Spleen (tissue), 11 donors: ENCODE measurements around the gene PRICKLE3. TPM values are rescaled to one million over a fixed set of nuclear protein-coding genes. Genes with fewer than 3 reads are reported as not detected.
"Not testable (repeated sequence)": the region's sequence is repeated elsewhere in the genome, so short reads cannot be mapped to it uniquely, and the experiment has no call there.

Source experiments
- DNase-seq: peaks from one replicate; pipeline ENCODE4 v3.0.0-alpha.2; 2020
- H3K27ac ChIP-seq, 8 donors: fragments of 200-600 bp; sonication (generic) in 7 of 8; 1 replicate in 4 of 8; 2 replicates in 4 of 8; pipeline versions ENCODE4 v1.5.0 to v1.8.0; 2016 to 2021; ENCODE audit warnings: inconsistent platforms in 4 of 8, mild to moderate bottlenecking in 4 of 8, moderate library complexity in 1 of 8
- H3K27me3 ChIP-seq, 7 donors: fragments of 200-600 bp; sonication (generic) in 6 of 7; replicated peaks in 1 of 7; 1 replicate in 4 of 7; 2 replicates in 3 of 7; pipeline versions ENCODE4 v1.5.0 to v1.8.0; 2016 to 2021; ENCODE audit warnings: inconsistent platforms in 3 of 7, mild to moderate bottlenecking in 1 of 7
- H3K36me3 ChIP-seq, 6 donors: fragments of 200-600 bp; sonication (generic) in 5 of 6; 1 replicate in 4 of 6; 2 replicates in 2 of 6; pipeline versions ENCODE4 v1.5.0 to v1.8.0; 2016 to 2021; ENCODE audit warnings: inconsistent platforms in 2 of 6
- H3K4me1 ChIP-seq, 6 donors: fragments of 200-600 bp; sonication (generic) in 5 of 6; 1 replicate in 3 of 6; 2 replicates in 3 of 6; pipeline versions ENCODE4 v1.5.0 to v1.8.0; 2016 to 2021; ENCODE audit warnings: inconsistent platforms in 3 of 6
- H3K4me3 ChIP-seq, 8 donors: fragments of 200-600 bp; sonication (generic) in 7 of 8; 1 replicate in 4 of 8; 2 replicates in 4 of 8; pipeline versions ENCODE4 v1.5.0 to v1.8.0; 2016 to 2021; ENCODE audit warnings: inconsistent platforms in 4 of 8, mild to moderate bottlenecking in 4 of 8, moderate library complexity in 2 of 8
- H3K9me3 ChIP-seq, 8 donors: fragments of 200-600 bp; sonication (generic) in 7 of 8; 1 replicate in 4 of 8; 2 replicates in 4 of 8; pipeline versions ENCODE4 v1.5.0 to v1.8.0; 2016 to 2021; ENCODE audit warnings: inconsistent platforms in 4 of 8
- POLR2A ChIP-seq, 3 donors: fragments of 450-650 bp; IDR thresholded peaks; one replicate each; pipeline ENCODE4 v1.5.1; 2017; ENCODE audit warnings: antibody characterized with exemption in 3 of 3, mild to moderate bottlenecking in 1 of 3
- POLR2AphosphoS5 ChIP-seq, 3 donors: sonication (generic); formaldehyde crosslinking; IDR thresholded peaks; one replicate each; pipeline ENCODE4 v1.5.1; 2017; ENCODE audit warnings: antibody characterized with exemption in 3 of 3
- WGBS, 5 donors: extraction: QIAGEN DNeasy Blood & Tissue Kit in 3 of 5; methylation state at CpG; one replicate each; pipeline versions ENCODE4 v1.1.5 to v1.1.7; 2013 to 2018; 5-methylcytosine and 5-hydroxymethylcytosine counted together
- intact Hi-C: fragments of 100-400 bp; cut with DNase I; formaldehyde crosslinking; loops from one replicate; pipeline ENCODE4 v1.15.0; 2023; ENCODE audit warnings: low total_unique reads
- polyA plus RNA-seq, 3 donors: library from polyadenylated mRNA; stranded (reverse); fragments of 200-250 nt; gene quantifications; one replicate each; pipeline ENCODE4 v1.2.1, GENCODE V29; 2013
- small RNA-seq, 4 donors: library from RNA; depleted of rRNA; stranded (forward); fragments of <200 nt; gene quantifications; one replicate each; pipeline ENCODE3, GENCODE V24; 2016
- total RNA-seq, 7 donors: library from RNA; depleted of rRNA in 3 of 7; stranded (reverse); fragments of >200 nt in 3 of 7; fragmentation: NEBNext Ultra II Directional in 4 of 7; extraction: Animal tissue kit (Norgen Biotek cat#: 25700) in 4 of 7; gene quantifications; one replicate each; pipeline versions ENCODE4 v1.1.0 to v1.2.1, GENCODE V29; 2016 to 2021
- TF ChIP-seq, protein P1 (sequence below), 11 experiments: fragments of 200-600 bp in 7 of 11; fragments of 450-650 bp in 4 of 11; sonication (generic) in 4 of 11; IDR thresholded peaks in 8 of 11; conservative IDR thresholded peaks in 3 of 11; 1 replicate in 7 of 11; 2 replicates in 4 of 11; pipeline versions ENCODE4 v1.4.0 to v1.8.0; 2016 to 2021; ENCODE audit warnings: antibody characterized with exemption in 11 of 11, inconsistent platforms in 4 of 11, mild to moderate bottlenecking in 1 of 11
- donor health status: healthy with polysubstance abuse.
- donor health status: DM: no; HTN: no; CAD: no; lungs with moderate emphysema.
- donor health status: DM: no; HTN: no; CAD: no.
- donor health status: Bipolar disorder and iron deficiency.
- donor health status: healthy.
- donor health status: DM: no; HTN: no; CAD: no.
- donor health status: DM: yes; HTN: yes; CAD: no.

The PRICKLE3 gene
- total and polyA plus RNA-seq, 10 donors: 3.2 to 29.0 (median 13.5) TPM

DNA sequence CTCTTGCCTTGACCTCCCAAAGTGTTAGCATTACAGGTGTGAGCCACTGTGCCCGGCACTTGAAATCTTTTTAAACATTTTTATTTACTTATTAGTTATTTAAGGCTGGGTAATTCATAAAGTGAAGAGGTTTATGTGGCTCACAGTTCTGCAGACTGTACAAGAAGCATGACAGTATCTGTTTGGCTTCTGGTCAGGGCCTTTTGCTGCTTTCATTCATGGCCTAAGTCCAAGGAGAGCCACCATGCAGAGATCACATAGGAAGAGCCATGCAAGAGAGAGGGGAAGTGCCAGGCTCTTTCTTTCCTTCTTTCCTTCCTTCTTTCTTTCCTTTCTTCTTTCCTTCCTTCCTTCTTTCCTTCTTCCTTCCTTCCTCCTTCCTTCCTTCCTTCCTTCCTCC is 52.4 kb downstream of the PRICKLE3 start:
- H3K27me3 ChIP-seq: no peaks in the 10 kb centered on the region
- no peak overlapping the region for H3K4me3 ChIP-seq
- WGBS, 5 donors: 86 to 100% (median 95%) methylated on average over 1 of the region's 1 CpG
- H3K27ac ChIP-seq: no peak overlapping the region
- no peaks in the 10 kb centered on the region for H3K36me3 ChIP-seq
- TF ChIP-seq, protein P1, sequence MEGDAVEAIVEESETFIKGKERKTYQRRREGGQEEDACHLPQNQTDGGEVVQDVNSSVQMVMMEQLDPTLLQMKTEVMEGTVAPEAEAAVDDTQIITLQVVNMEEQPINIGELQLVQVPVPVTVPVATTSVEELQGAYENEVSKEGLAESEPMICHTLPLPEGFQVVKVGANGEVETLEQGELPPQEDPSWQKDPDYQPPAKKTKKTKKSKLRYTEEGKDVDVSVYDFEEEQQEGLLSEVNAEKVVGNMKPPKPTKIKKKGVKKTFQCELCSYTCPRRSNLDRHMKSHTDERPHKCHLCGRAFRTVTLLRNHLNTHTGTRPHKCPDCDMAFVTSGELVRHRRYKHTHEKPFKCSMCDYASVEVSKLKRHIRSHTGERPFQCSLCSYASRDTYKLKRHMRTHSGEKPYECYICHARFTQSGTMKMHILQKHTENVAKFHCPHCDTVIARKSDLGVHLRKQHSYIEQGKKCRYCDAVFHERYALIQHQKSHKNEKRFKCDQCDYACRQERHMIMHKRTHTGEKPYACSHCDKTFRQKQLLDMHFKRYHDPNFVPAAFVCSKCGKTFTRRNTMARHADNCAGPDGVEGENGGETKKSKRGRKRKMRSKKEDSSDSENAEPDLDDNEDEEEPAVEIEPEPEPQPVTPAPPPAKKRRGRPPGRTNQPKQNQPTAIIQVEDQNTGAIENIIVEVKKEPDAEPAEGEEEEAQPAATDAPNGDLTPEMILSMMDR (IDR thresholded peaks at IDR 0.05 in 8 of 11, conservative IDR thresholded peaks at IDR 0.05 in 3 of 11): no peak
- no peak for TF ChIP-seq POLR2A (IDR thresholded peaks at IDR 0.05)
- TF ChIP-seq POLR2AphosphoS5 (IDR thresholded peaks at IDR 0.05): no peak
- DNase-seq: no peak
- intact Hi-C loops: no loop called here
- no peaks in the 10 kb centered on the region for H3K4me1 ChIP-seq
- H3K9me3 ChIP-seq: peaks cover 0 to 15% (median 3%) of the 10 kb centered on the region in 8 donors

DNA sequence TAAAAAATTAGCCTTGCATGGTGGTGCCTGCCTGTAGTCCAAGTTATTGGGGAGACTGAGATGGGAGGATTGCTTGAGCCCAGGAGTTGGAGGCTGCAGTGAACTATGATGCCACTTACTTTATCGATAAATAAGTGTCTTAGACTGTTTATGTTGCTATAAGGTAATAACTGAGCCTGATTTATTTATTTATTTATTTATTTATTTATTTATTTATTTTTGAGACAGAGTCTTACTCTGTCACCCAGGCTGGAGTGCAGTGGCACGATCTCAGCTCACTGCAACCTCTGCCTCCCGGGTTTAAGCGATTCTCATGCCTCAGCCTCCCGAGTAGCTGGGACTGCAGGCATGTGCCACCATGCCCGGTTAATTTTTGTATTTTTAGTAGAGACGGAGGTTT is 53.9 kb downstream of the PRICKLE3 start:
- H3K4me3 ChIP-seq, H3K4me1 ChIP-seq, DNase-seq, intact Hi-C loops, H3K36me3 ChIP-seq, H3K27me3 ChIP-seq, H3K9me3 ChIP-seq, H3K27ac ChIP-seq: not testable (repeated sequence)
- WGBS, 5 donors: 88 to 98% (median 94%) methylated on average over 7 of the region's 7 CpGs

DNA sequence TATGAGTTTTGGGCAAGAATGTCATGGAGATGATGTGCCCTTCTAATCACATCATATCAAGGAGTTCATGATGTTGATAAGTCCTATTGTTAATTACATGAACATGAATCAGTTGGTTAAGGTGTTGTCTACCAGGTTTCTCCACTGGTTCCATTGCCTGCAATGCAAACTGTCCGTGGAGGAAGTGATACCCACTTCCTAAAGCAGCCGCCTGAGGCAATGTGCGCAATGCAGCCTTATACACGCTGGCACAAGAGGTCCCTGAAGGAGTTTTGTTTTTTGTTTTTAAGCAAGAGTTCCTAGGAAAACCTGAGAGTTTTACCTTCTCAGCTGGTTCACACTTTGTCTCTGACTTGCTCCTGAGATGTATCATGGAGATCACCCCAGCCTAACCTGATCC is 56.7 kb downstream of the PRICKLE3 start:
- Histone ChIP-seq H3K4me1 (no peaks in the 10 kb centered on the region), H3K27me3 (no peaks in the 10 kb centered on the region), H3K36me3 (no peaks in the 10 kb centered on the region), H3K9me3 (no peaks in the 10 kb centered on the region), H3K27ac (no peak overlapping the region), H3K4me3 (no peak overlapping the region)
- no peak for DNase-seq
- intact Hi-C loops: no loop called here
- TF ChIP-seq, protein P1 (IDR thresholded peaks at IDR 0.05 in 8 of 11, conservative IDR thresholded peaks at IDR 0.05 in 3 of 11): no peak
- TF ChIP-seq POLR2A (IDR thresholded peaks at IDR 0.05) (no peak), POLR2AphosphoS5 (IDR thresholded peaks at IDR 0.05) (no peak)
- 15 to 57% (median 30%) methylated on average over 4 of the region's 4 CpGs for WGBS, 5 donors

DNA sequence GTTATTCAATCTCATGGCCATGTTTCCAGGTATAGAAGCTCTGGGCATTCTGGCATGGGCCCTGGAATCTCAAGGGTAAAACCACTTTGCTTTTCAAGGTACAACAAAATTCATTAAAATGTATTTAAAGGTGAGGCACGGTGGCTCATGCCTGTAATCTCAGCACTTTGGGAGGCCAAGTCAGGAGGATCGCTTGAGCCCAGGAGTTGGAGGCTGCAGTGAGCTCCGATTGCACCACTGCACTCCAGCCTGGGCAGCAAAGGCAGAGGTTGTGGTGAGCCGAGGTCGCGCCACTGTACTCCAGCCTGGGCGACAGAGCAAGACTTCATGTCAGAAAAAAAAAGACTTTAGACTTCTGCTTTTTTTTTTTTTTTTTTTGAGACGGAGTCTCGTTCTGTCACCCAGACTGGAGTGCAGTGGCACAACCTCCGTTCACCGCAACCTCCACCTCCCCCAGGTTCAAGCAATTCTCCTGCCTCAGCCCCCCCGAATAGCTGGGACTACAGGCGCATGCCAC is 58.4 kb downstream of the PRICKLE3 start:
- intact Hi-C loops, H3K9me3 ChIP-seq, H3K27me3 ChIP-seq, DNase-seq, H3K27ac ChIP-seq, H3K4me3 ChIP-seq, H3K4me1 ChIP-seq, H3K36me3 ChIP-seq: not testable (repeated sequence)
- WGBS, 5 donors: 35 to 75% (median 55%) methylated on average over 11 to 13 of the region's 13 CpGs

Small RNA genes within 50 kb of the gene (small RNA-seq; reads per million reads assigned to genes)
- gene RN7SL262P: 0 to 0.15 (median 0) reads per million in 4 donors

Other genes starting within 250 kb of the PRICKLE3 start
- 10 to 100 TPM; 47.2 to 65.8 (median 58.5) TPM for gene OTUD5, start 228.8 kb downstream of the PRICKLE3 start, total RNA-seq
- gene OTUD5, start 228.8 kb downstream of the PRICKLE3 start, polyA plus RNA-seq: 10 to 100 TPM; 29.6 to 53.2 (median 46.6) TPM
- 1 to 10 TPM; 1.5 to 3.7 (median 2.2) TPM for gene KCND1, start 214.5 kb downstream of the PRICKLE3 start, total RNA-seq
- 1 to 10 TPM; 1.5 to 2.3 (median 2.0) TPM for gene KCND1, start 214.5 kb downstream of the PRICKLE3 start, polyA plus RNA-seq
- gene GRIPAP1, start 184.1 kb downstream of the PRICKLE3 start, total RNA-seq: 10 to 100 TPM; 48.0 to 93.6 (median 72.6) TPM
- 10 to 100 TPM; 20.0 to 42.2 (median 34.8) TPM for gene GRIPAP1, start 184.1 kb downstream of the PRICKLE3 start, polyA plus RNA-seq
- gene TFE3, start 143.0 kb downstream of the PRICKLE3 start, total RNA-seq: 10 to 100 TPM; 47.1 to 79.1 (median 64.9) TPM
- 10 to 100 TPM; 16.0 to 35.8 (median 18.7) TPM for gene TFE3, start 143.0 kb downstream of the PRICKLE3 start, polyA plus RNA-seq
- gene CCDC120, start 127.4 kb downstream of the PRICKLE3 start, total RNA-seq: 1 to 10 TPM; 4.8 to 8.6 (median 7.1) TPM
- 1 to 10 TPM; 1.1 to 2.5 (median 1.4) TPM for gene CCDC120, start 127.4 kb downstream of the PRICKLE3 start, polyA plus RNA-seq
- 10 to 100 TPM; 15.4 to 23.7 (median 18.9) TPM for gene PRAF2, start 112.4 kb downstream of the PRICKLE3 start, total RNA-seq
- 10 to 100 TPM; 15.9 to 17.9 (median 16.0) TPM for gene PRAF2, start 112.4 kb downstream of the PRICKLE3 start, polyA plus RNA-seq
- 100 to 1,000 TPM in 1 of 7 donors, 10 to 100 TPM in 6; 59.3 to 123 (median 64.7) TPM for gene WDR45, start 106.5 kb downstream of the PRICKLE3 start, total RNA-seq
- gene WDR45, start 106.5 kb downstream of the PRICKLE3 start, polyA plus RNA-seq: 100 to 1,000 TPM in 1 of 3 donors, 10 to 100 TPM in 2; 49.3 to 122 (median 95.4) TPM
- gene GPKOW, start 62.6 kb downstream of the PRICKLE3 start, total RNA-seq: 10 to 100 TPM; 17.6 to 23.9 (median 19.2) TPM
- 10 to 100 TPM in 2 of 3 donors, 1 to 10 TPM in 1; 8.7 to 15.3 (median 11.6) TPM for gene GPKOW, start 62.6 kb downstream of the PRICKLE3 start, polyA plus RNA-seq
- gene MAGIX, start 23.6 kb downstream of the PRICKLE3 start, total RNA-seq: 1 to 10 TPM in 6 of 7 donors, under 1 TPM in 1; 0.89 to 4.3 (median 1.5) TPM
- gene MAGIX, start 23.6 kb downstream of the PRICKLE3 start, polyA plus RNA-seq: 1 to 10 TPM in 2 of 3 donors, under 1 TPM in 1; 0.96 to 2.1 (median 1.3) TPM
- gene PLP2, start 14.5 kb downstream of the PRICKLE3 start, total RNA-seq: 100 to 1,000 TPM in 1 of 7 donors, 10 to 100 TPM in 6; 30.2 to 100 (median 52.6) TPM
- 10 to 100 TPM; 48.8 to 77.1 (median 57.4) TPM for gene PLP2, start 14.5 kb downstream of the PRICKLE3 start, polyA plus RNA-seq
- 1 to 10 TPM in 5 of 7 donors, under 1 TPM in 2; 0.52 to 3.6 (median 1.5) TPM for gene SYP, start 13.8 kb upstream of the PRICKLE3 start, total RNA-seq
- 1 to 10 TPM in 2 of 3 donors, under 1 TPM in 1; 0.48 to 2.1 (median 1.3) TPM for gene SYP, start 13.8 kb upstream of the PRICKLE3 start, polyA plus RNA-seq
- gene CACNA1F, start 47.0 kb upstream of the PRICKLE3 start, total RNA-seq: 1 to 10 TPM in 5 of 7 donors, under 1 TPM in 2; 0.63 to 2.9 (median 1.2) TPM
- gene CACNA1F, start 47.0 kb upstream of the PRICKLE3 start, polyA plus RNA-seq: under 1 TPM; 0.55 to 0.67 (median 0.61) TPM
- gene CCDC22, start 49.1 kb upstream of the PRICKLE3 start, total RNA-seq: 10 to 100 TPM; 18.9 to 26.4 (median 21.4) TPM
- 10 to 100 TPM; 14.9 to 19.9 (median 19.7) TPM for gene CCDC22, start 49.1 kb upstream of the PRICKLE3 start, polyA plus RNA-seq
- gene FOXP3, start 78.3 kb upstream of the PRICKLE3 start, total RNA-seq: 1 to 10 TPM in 4 of 7 donors, under 1 TPM in 3; 0.26 to 3.9 (median 1.8) TPM
- 1 to 10 TPM in 2 of 3 donors, under 1 TPM in 1; 0.58 to 1.2 (median 1.1) TPM for gene FOXP3, start 78.3 kb upstream of the PRICKLE3 start, polyA plus RNA-seq
- 1 to 10 TPM; 5.1 to 8.9 (median 6.3) TPM for gene PPP1R3F, start 83.4 kb upstream of the PRICKLE3 start, total RNA-seq
- 1 to 10 TPM; 2.2 to 3.8 (median 3.0) TPM for gene PPP1R3F, start 83.4 kb upstream of the PRICKLE3 start, polyA plus RNA-seq
- gene GAGE10, start 117.3 kb upstream of the PRICKLE3 start, total RNA-seq: not detected
- gene GAGE10, start 117.3 kb upstream of the PRICKLE3 start, polyA plus RNA-seq: not detected
- not detected for gene GAGE12J, start 135.7 kb upstream of the PRICKLE3 start, total RNA-seq
- gene GAGE12J, start 135.7 kb upstream of the PRICKLE3 start, polyA plus RNA-seq: not detected
- gene GAGE13, start 145.2 kb upstream of the PRICKLE3 start, total RNA-seq: not detected
- gene GAGE13, start 145.2 kb upstream of the PRICKLE3 start, polyA plus RNA-seq: not detected